Activated CD8-positive, alpha-beta T cell treated with anti-CD3 and anti-CD28 coated beads, Interleukin-2, amount 10 ng/mL, durations not matched to agents 7 days and 5 days (primary cell): Measurements from ENCODE around the gene DHRS7. TPM values are rescaled to one million over a fixed set of nuclear protein-coding genes. Genes with fewer than 3 reads are reported as not detected.

Experiments
- ATAC-seq: fragments of 150-1000 bp; cut with Tn5 transposase; one replicate; pipeline ENCODE4 v1.10.0; 2021; ENCODE audit warnings: moderate library complexity
- CTCF ChIA-PET: fragments of 350-600 bp; sonication (Branson Sonifier 250); formaldehyde crosslinking; loops from one replicate; lab custom pipeline; 2021; ENCODE audit warnings: antibody characterized with exemption; lab: Charles Lee
- POLR2A ChIA-PET: fragments of 350-600 bp; sonication (Branson Sonifier 250); formaldehyde crosslinking; loops from one replicate; lab custom pipeline; 2021; ENCODE audit warnings: antibody characterized with exemption; lab: Charles Lee
- DNase-seq: peaks from one replicate; pipeline ENCODE4 v3.0.0-alpha.2; 2020
- H3K27ac Mint-ChIP-seq: one replicate; pipeline ENCODE4 v1.8.0; 2021; ENCODE audit warnings: mild to moderate bottlenecking, mixed read lengths
- H3K27me3 Mint-ChIP-seq: one replicate; pipeline ENCODE4 v1.8.0; 2021; ENCODE audit warnings: low read depth, mixed read lengths
- H3K36me3 Mint-ChIP-seq: one replicate; pipeline ENCODE4 v1.8.0; 2021; ENCODE audit warnings: low read depth, mixed read lengths
- H3K4me1 Mint-ChIP-seq: one replicate; pipeline ENCODE4 v1.8.0; 2021; ENCODE audit warnings: low read depth, mixed read lengths
- H3K4me3 Mint-ChIP-seq: one replicate; pipeline ENCODE4 v1.8.0; 2021; ENCODE audit warnings: mild to moderate bottlenecking, mixed read lengths
- H3K9me3 Mint-ChIP-seq: one replicate; pipeline ENCODE4 v1.8.0; 2022; ENCODE audit warnings: mixed read lengths; ENCODE audit not compliant: insufficient read depth
- total RNA-seq, 2 experiments: library from RNA; stranded (reverse); gene quantifications; one replicate each; pipeline ENCODE4 v1.2.3, GENCODE V29; 2021

The DHRS7 gene
- total RNA-seq, 2 experiments from 2014 or later = 45.7 to 54.4 TPM

- CTCF ChIA-PET = interaction anchor here (0.8 to 5.2 kb wide), 15 partner anchors 8 to 202 kb away, joined by 3 to 55 read pairs (median 8); partner anchors contain the start of genes PCNX4 and PPM1A
- Mint-ChIP-seq H3K4me1 (peaks cover 44% of the 10 kb centered on the region), H3K27me3 (peaks cover 6% of the 10 kb centered on the region), H3K27ac (peak overlapping the region; percentile 84), H3K36me3 (peaks cover 23% of the 10 kb centered on the region), H3K4me3 (peak overlapping the region; percentile 98), H3K9me3 (no peaks in the 10 kb centered on the region)
- POLR2A ChIA-PET = interaction anchor here (0.6 to 3.3 kb wide), 7 partner anchors 17 to 682 kb away, joined by 3 to 16 read pairs (median 3); partner anchors contain the start of genes JKAMP, L3HYPDH, PCNX4 and PPM1A
- DNase-seq (no peak), ATAC-seq (no peak)
Observed at GRCh38 chr14:60166142-60166541, 944 bp upstream of the DHRS7 start.

GRCh38 chr14:60165547-60165876 is 314 bp upstream of the DHRS7 start:
- no peaks in the 10 kb centered on the region for H3K9me3 Mint-ChIP-seq
- H3K27ac Mint-ChIP-seq = peak overlapping the region; percentile 84
- H3K27me3 Mint-ChIP-seq = peaks cover 6% of the 10 kb centered on the region
- ChIA-PET POLR2A (interaction anchor here (0.6 to 3.3 kb wide), 13 partner anchors 12 to 682 kb away, joined by 3 to 16 read pairs (median 3); partner anchors contain the start of genes JKAMP, L3HYPDH, PCNX4 and PPM1A), CTCF (interaction anchor here (0.8 to 5.2 kb wide), 16 partner anchors 9 to 201 kb away, joined by 3 to 55 read pairs (median 6); partner anchors contain the start of genes PCNX4 and PPM1A)
- peaks cover 44% of the 10 kb centered on the region for H3K4me1 Mint-ChIP-seq
- peaks cover 28% of the 10 kb centered on the region for H3K36me3 Mint-ChIP-seq
- DNase-seq (no peak), ATAC-seq (peak; percentile 13)
- H3K4me3 Mint-ChIP-seq = peak overlapping the region; percentile 98

- DNase-seq (no peak), ATAC-seq (no peak)
- Mint-ChIP-seq H3K4me1 (peaks cover 46% of the 10 kb centered on the region), H3K27ac (peak overlapping the region; percentile 96), H3K36me3 (peaks cover 35% of the 10 kb centered on the region), H3K9me3 (no peaks in the 10 kb centered on the region), H3K27me3 (peaks cover 5% of the 10 kb centered on the region), H3K4me3 (peak overlapping the region; percentile 98)
- CTCF ChIA-PET = interaction anchor here (1.6 to 5.2 kb wide), 6 partner anchors 10 to 200 kb away, joined by 8 to 55 read pairs (median 12); no protein-coding TSS in a partner anchor
- POLR2A ChIA-PET = interaction anchor here (1.0 to 3.3 kb wide), 7 partner anchors 13 to 680 kb away, joined by 3 to 16 read pairs (median 9); partner anchors contain the start of genes JKAMP, L3HYPDH, PCNX4 and PPM1A
Observed at GRCh38 chr14:60164404-60164711, 840 bp downstream of the DHRS7 start.

- POLR2A ChIA-PET = interaction anchor here (2.7 to 3.3 kb wide), 3 partner anchors 71 to 199 kb away, joined by 9 to 16 read pairs (median 16); partner anchors contain the start of genes PCNX4 and PPM1A
- H3K27ac Mint-ChIP-seq = no peak overlapping the region
Observed at GRCh38 chr14:60163693-60164092, 1.5 kb downstream of the DHRS7 start.

GRCh38 chr14:60161196-60162107 is 3.7 kb downstream of the DHRS7 start:
- no peak for ATAC-seq
- peaks cover 55% of the 10 kb centered on the region for H3K4me1 Mint-ChIP-seq
- H3K9me3 Mint-ChIP-seq = no peaks in the 10 kb centered on the region
- H3K36me3 Mint-ChIP-seq = peaks cover 47% of the 10 kb centered on the region
- ChIA-PET POLR2A (interaction anchor here (0.7 to 1.9 kb wide), 3 partner anchors 28 to 87 kb away, joined by 3 to 4 read pairs (median 4); partner anchors contain the start of genes PCNX4 and PPM1A), CTCF (interaction anchor here (1.2 to 3.2 kb wide), 4 partner anchors 9 to 197 kb away, joined by 3 to 10 read pairs (median 8); no protein-coding TSS in a partner anchor)
- H3K27me3 Mint-ChIP-seq = no peaks in the 10 kb centered on the region
- no peak overlapping the region for H3K4me3 Mint-ChIP-seq
- DNase-seq = no peak
- peak overlapping the region; percentile 39 for H3K27ac Mint-ChIP-seq

More at GRCh38 chr14:60163693-60164092, 1.5 kb downstream of the DHRS7 start:
- ATAC-seq (no peak), DNase-seq (no peak)
- peak overlapping the region; percentile 52 for H3K4me3 Mint-ChIP-seq
- H3K27me3 Mint-ChIP-seq = peaks cover 2% of the 10 kb centered on the region
- peaks cover 53% of the 10 kb centered on the region for H3K4me1 Mint-ChIP-seq
- CTCF ChIA-PET = interaction anchor here (2.4 to 5.2 kb wide), 3 partner anchors 20 to 199 kb away, joined by 12 to 55 read pairs (median 20); no protein-coding TSS in a partner anchor
- H3K36me3 Mint-ChIP-seq = peaks cover 40% of the 10 kb centered on the region
- no peaks in the 10 kb centered on the region for H3K9me3 Mint-ChIP-seq

- no peaks in the 10 kb centered on the region for H3K27me3 Mint-ChIP-seq
- no peak overlapping the region for H3K4me3 Mint-ChIP-seq
- peaks cover 54% of the 10 kb centered on the region for H3K36me3 Mint-ChIP-seq
- DNase-seq (no peak), ATAC-seq (no peak)
- ChIA-PET POLR2A (no interaction called here), CTCF (interaction anchor here (1.1 to 3.2 kb wide), 3 partner anchors 8 to 196 kb away, joined by 3 to 10 read pairs (median 10); no protein-coding TSS in a partner anchor)
- H3K9me3 Mint-ChIP-seq = no peaks in the 10 kb centered on the region
- H3K4me1 Mint-ChIP-seq = peaks cover 50% of the 10 kb centered on the region
- H3K27ac Mint-ChIP-seq = no peak overlapping the region
Observed at GRCh38 chr14:60160422-60160821, 4.8 kb downstream of the DHRS7 start.

- H3K4me3 Mint-ChIP-seq = peak overlapping the region; percentile 7
- POLR2A ChIA-PET = interaction anchor here (0.8 to 1.3 kb wide), 2 partner anchors 63 to 94 kb away, joined by 4 to 5 read pairs; partner anchors contain the start of genes PCNX4 and PPM1A
- CTCF ChIA-PET = interaction anchor here (1.1 to 2.0 kb wide), 5 partner anchors 10 to 90 kb away, joined by 3 to 8 read pairs (median 4); partner anchors contain the start of gene DHRS7
- H3K9me3 Mint-ChIP-seq = no peaks in the 10 kb centered on the region
- H3K36me3 Mint-ChIP-seq = peaks cover 69% of the 10 kb centered on the region
- no peaks in the 10 kb centered on the region for H3K27me3 Mint-ChIP-seq
- H3K27ac Mint-ChIP-seq = peak overlapping the region; percentile 76
- DNase-seq = no peak
- no peak for ATAC-seq
- H3K4me1 Mint-ChIP-seq = peaks cover 58% of the 10 kb centered on the region
Observed at GRCh38 chr14:60154671-60155070, 10.5 kb downstream of the DHRS7 start.

- DNase-seq (peak; percentile 46), ATAC-seq (peak; percentile 71)
- POLR2A ChIA-PET = interaction anchor here (0.8 to 1.3 kb wide), 3 partner anchors 11 to 95 kb away, joined by 4 to 5 read pairs (median 4); partner anchors contain the start of genes DHRS7, PCNX4 and PPM1A
- Mint-ChIP-seq H3K9me3 (no peaks in the 10 kb centered on the region), H3K27ac (peak overlapping the region; percentile 76), H3K4me1 (peaks cover 51% of the 10 kb centered on the region), H3K4me3 (peak overlapping the region; percentile 7), H3K36me3 (peaks cover 70% of the 10 kb centered on the region), H3K27me3 (no peaks in the 10 kb centered on the region)
- CTCF ChIA-PET = interaction anchor here (1.1 to 2.0 kb wide), 5 partner anchors 11 to 177 kb away, joined by 3 to 8 read pairs (median 4); partner anchors contain the start of gene DHRS7
Observed at GRCh38 chr14:60153991-60154390, 11.2 kb downstream of the DHRS7 start.

GRCh38 chr14:60151715-60152114 is 13.5 kb downstream of the DHRS7 start:
- Mint-ChIP-seq H3K4me3 (no peak overlapping the region), H3K4me1 (peaks cover 43% of the 10 kb centered on the region), H3K9me3 (no peaks in the 10 kb centered on the region), H3K36me3 (peaks cover 72% of the 10 kb centered on the region), H3K27ac (peak overlapping the region; percentile 68), H3K27me3 (no peaks in the 10 kb centered on the region)
- CTCF ChIA-PET = interaction anchor here (0.9 to 2.5 kb wide), 6 partner anchors 10 to 187 kb away, joined by 3 to 13 read pairs (median 6); partner anchors contain the start of gene DHRS7
- DNase-seq (peak; percentile 80), ATAC-seq (peak; percentile 89)
- POLR2A ChIA-PET = interaction anchor here (0.7 to 1.3 kb wide), 2 partner anchors 13 to 97 kb away, joined by 3 to 6 read pairs; partner anchors contain the start of genes DHRS7 and PPM1A

GRCh38 chr14:60134702-60135101 is 30.5 kb downstream of the DHRS7 start:
- CTCF ChIA-PET = no interaction called here
- Mint-ChIP-seq H3K27ac (no peak overlapping the region), H3K4me1 (peaks cover 9% of the 10 kb centered on the region), H3K36me3 (peaks cover 27% of the 10 kb centered on the region), H3K27me3 (no peaks in the 10 kb centered on the region), H3K4me3 (no peak overlapping the region), H3K9me3 (peaks cover 1% of the 10 kb centered on the region)
- ATAC-seq = no peak
- POLR2A ChIA-PET = interaction anchor here (1.0 kb wide), 1 partner anchor 114 kb away, joined by 3 read pairs; the partner anchor contains the start of gene PPM1A
- DNase-seq = no peak

- H3K27ac Mint-ChIP-seq = no peak overlapping the region
- peaks cover 9% of the 10 kb centered on the region for H3K4me1 Mint-ChIP-seq
- CTCF ChIA-PET = no interaction called here
- POLR2A ChIA-PET = interaction anchor here (0.6 kb wide), 1 partner anchor 29 kb away, joined by 3 read pairs; no protein-coding TSS in a partner anchor
- DNase-seq = no peak
- ATAC-seq = no peak
- H3K9me3 Mint-ChIP-seq = peaks cover 4% of the 10 kb centered on the region
- no peaks in the 10 kb centered on the region for H3K27me3 Mint-ChIP-seq
- H3K4me3 Mint-ChIP-seq = no peak overlapping the region
- peaks cover 31% of the 10 kb centered on the region for H3K36me3 Mint-ChIP-seq
Observed at GRCh38 chr14:60133487-60133886, 31.7 kb downstream of the DHRS7 start.
